GM23338 (cell line): ENCODE results near the gene ARHGEF11. TPM values are rescaled to one million over a fixed set of nuclear protein-coding genes. Genes with fewer than 3 reads are reported as not detected.

Experiments used
- ATAC-seq: fragments of 200-7000 bp; cut with Tn5 transposase; 3 replicates; pipeline ENCODE4 v1.9.1; 2020
- DNase-seq: peaks from one replicate; pipeline ENCODE4 v3.0.0-alpha.2; 2015; ENCODE audit warnings: low spot score
- H2AFZ ChIP-seq: fragments of 200-600 bp; sonication (generic); 2 replicates; pipeline ENCODE4 v1.8.0; 2016; ENCODE audit warnings: antibody characterized with exemption, mild to moderate bottlenecking, moderate library complexity
- H3F3A ChIP-seq: fragments of 200-600 bp; sonication (generic); replicated peaks from 2 replicates; pipeline ENCODE4 v1.8.0; 2017; ENCODE audit warnings: antibody characterized with exemption, mixed run types, low read depth
- H3K27ac ChIP-seq: fragments of 200-600 bp; sonication (generic); 2 replicates; pipeline ENCODE4 v1.6.1; 2016; ENCODE audit warnings: low read depth
- H3K27me3 ChIP-seq: fragments of 200-600 bp; sonication (generic); 2 replicates; pipeline ENCODE4 v1.8.0; 2016; ENCODE audit warnings: mild to moderate bottlenecking, mixed run types, moderate library complexity; ENCODE audit not compliant: insufficient read depth
- H3K36me3 ChIP-seq: fragments of 200-600 bp; sonication (generic); 2 replicates; pipeline ENCODE4 v1.8.0; 2016; ENCODE audit warnings: mild to moderate bottlenecking; ENCODE audit not compliant: insufficient read depth
- H3K4me1 ChIP-seq: fragments of 200-600 bp; sonication (generic); 2 replicates; pipeline ENCODE4 v1.8.0; 2016; ENCODE audit warnings: mild to moderate bottlenecking, moderate library complexity; ENCODE audit not compliant: insufficient read depth
- H3K4me2 ChIP-seq: fragments of 200-600 bp; sonication (generic); 2 replicates; pipeline ENCODE4 v1.7.1; 2017; ENCODE audit warnings: mixed run types
- H3K4me3 ChIP-seq: fragments of 200-600 bp; sonication (generic); 2 replicates; pipeline ENCODE4 v1.6.1; 2016; ENCODE audit warnings: mixed run types
- H3K79me2 ChIP-seq: fragments of 200-600 bp; sonication (generic); replicated peaks from 2 replicates; pipeline ENCODE4 v1.8.0; 2017; ENCODE audit warnings: mild to moderate bottlenecking; ENCODE audit not compliant: insufficient read depth
- H3K9me2 ChIP-seq: fragments of 200-600 bp; sonication (generic); 2 replicates; pipeline ENCODE4 v1.8.0; 2017; ENCODE audit not compliant: insufficient read depth
- H4K20me1 ChIP-seq: fragments of 200-600 bp; sonication (generic); replicated peaks from 2 replicates; pipeline ENCODE4 v1.8.0; 2017; ENCODE audit warnings: mild to moderate bottlenecking; ENCODE audit not compliant: insufficient read depth
- H3K27ac Mint-ChIP-seq: 2 replicates; pipeline ENCODE4 v1.8.0; 2020; ENCODE audit warnings: inconsistent platforms, mild to moderate bottlenecking, moderate library complexity, mixed read lengths
- H3K27me3 Mint-ChIP-seq: 3 replicates; pipeline ENCODE4 v1.8.0; 2022; ENCODE audit warnings: low read depth, mild to moderate bottlenecking, moderate library complexity, mixed read lengths, inconsistent platforms; ENCODE audit not compliant: insufficient read depth, poor library complexity
- H3K36me3 Mint-ChIP-seq: 3 replicates; pipeline ENCODE4 v1.8.0; 2021; ENCODE audit warnings: low read depth, mild to moderate bottlenecking, inconsistent platforms, moderate library complexity, mixed read lengths
- H3K4me1 Mint-ChIP-seq: 3 replicates; pipeline ENCODE4 v1.8.0; 2020; ENCODE audit warnings: mild to moderate bottlenecking, inconsistent platforms, mixed read lengths
- H3K4me3 Mint-ChIP-seq: 3 replicates; pipeline ENCODE4 v1.8.0; 2021; ENCODE audit warnings: moderate library complexity, mild to moderate bottlenecking, inconsistent platforms, mixed read lengths
- H3K9me3 Mint-ChIP-seq: 3 replicates; pipeline ENCODE4 v1.8.0; 2020; ENCODE audit warnings: moderate library complexity, mild to moderate bottlenecking, inconsistent platforms, mixed read lengths
- CREB1 ChIP-seq: fragments of 250-450 bp; sonication (Bioruptor Pico); IDR thresholded peaks from 2 replicates; pipeline ENCODE4 v1.5.0; 2020; ENCODE audit warnings: low read depth, mild to moderate bottlenecking, moderate library complexity
- EZH2 ChIP-seq: fragments of 200-600 bp; sonication (generic); IDR thresholded peaks from one replicate; pipeline ENCODE4 v1.8.0; 2017; ENCODE audit warnings: antibody characterized with exemption, mild to moderate bottlenecking, low read depth; ENCODE audit not compliant: unreplicated experiment
- EZH2phosphoT487 ChIP-seq: fragments of 200-600 bp; sonication (generic); IDR thresholded peaks from one replicate; pipeline ENCODE4 v1.8.1; 2018; ENCODE audit warnings: antibody characterized with exemption; ENCODE audit not compliant: unreplicated experiment
- JUNB ChIP-seq: IDR thresholded peaks from one replicate; pipeline ENCODE4 v1.6.1; 2016; ENCODE audit warnings: antibody characterized with exemption; ENCODE audit not compliant: unreplicated experiment
- POLR2AphosphoS5 ChIP-seq: IDR thresholded peaks from 2 replicates; pipeline ENCODE4 v1.6.1; 2016; ENCODE audit warnings: antibody characterized with exemption, low read depth
- REST ChIP-seq: IDR thresholded peaks from one replicate; pipeline ENCODE4 v1.6.1; 2018; ENCODE audit warnings: antibody characterized with exemption; ENCODE audit not compliant: unreplicated experiment
- polyA plus RNA-seq: library from polyadenylated mRNA; unstranded; fragments of >200 nt; fragmentation: Nextera tagmentation; extraction: Ambion mirVana; gene quantifications from 2 replicates; pipeline ENCODE4 v1.2.1, GENCODE V29; 2016
- total RNA-seq: library from RNA; depleted of rRNA; stranded (reverse); fragments of >200 nt; shearing (Covaris generic); gene quantifications from 2 replicates; pipeline ENCODE4 v1.2.3, GENCODE V29; 2014
- TF ChIP-seq, protein P1 (sequence below), 2 experiments: fragments of 200-600 bp in 1 of 2; sonication (generic) in 1 of 2; conservative IDR thresholded peaks; 2 replicates each; pipeline versions ENCODE4 v1.5.1 to v1.6.1; 2016 to 2017; ENCODE audit warnings: antibody characterized with exemption in 2 of 2, low read depth in 2 of 2, mild to moderate bottlenecking in 2 of 2, moderate library complexity in 1 of 2

The ARHGEF11 gene
- total and polyA plus RNA-seq, 2 experiments from 2014 or later = 12.3 to 33.7 TPM

DNA sequence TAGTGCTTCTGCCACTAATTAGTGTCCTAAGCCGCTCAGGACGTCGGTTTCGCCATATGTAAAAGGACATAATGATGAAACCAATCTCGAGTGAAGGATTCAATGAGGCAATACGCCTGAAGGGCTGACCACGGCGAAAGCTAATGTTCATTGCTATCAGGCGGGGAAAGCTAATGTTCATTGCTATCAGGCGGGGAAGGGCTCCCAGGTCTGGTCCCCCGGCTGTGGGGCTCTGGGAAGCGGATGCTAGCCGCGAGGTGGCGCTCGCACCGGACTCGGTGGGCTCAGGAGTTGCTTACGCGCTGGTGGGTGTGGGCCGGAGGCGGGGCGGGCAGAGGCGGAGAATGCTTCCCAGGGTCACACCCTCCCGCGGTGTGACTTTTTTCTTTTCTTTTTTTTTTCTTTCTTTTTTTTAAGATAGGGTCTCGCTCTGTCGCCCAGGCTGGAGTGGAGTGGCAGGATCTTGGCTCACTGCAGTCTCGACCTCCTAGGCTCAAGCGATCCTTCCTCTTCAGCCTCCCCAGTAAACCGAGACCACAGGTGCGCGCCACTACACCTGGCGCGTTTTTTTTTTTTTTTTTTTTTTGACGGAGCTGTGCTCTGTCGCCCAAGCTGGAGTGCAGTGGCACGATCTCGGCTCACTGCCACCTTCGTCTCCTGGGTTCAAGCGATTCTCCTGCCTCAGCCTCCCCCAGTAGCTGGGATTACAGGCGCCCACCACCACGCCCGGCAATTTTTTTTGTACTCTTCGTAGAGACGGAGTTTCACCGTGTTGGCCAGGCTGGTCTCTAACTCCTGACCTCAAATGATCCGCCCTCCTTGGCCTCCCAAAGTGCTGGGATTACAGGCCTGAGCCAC, 153.1 kb downstream of the ARHGEF11 start:
- Histone ChIP-seq H3K9me2 (no peaks in the 10 kb centered on the region), H3K4me2 (peak overlapping the region; percentile 80), H3K4me1 (peaks cover 5% of the 10 kb centered on the region; the same call in 1 of the 2 replicates), H3K4me3 (peak overlapping the region; percentile 64), H3F3A (no peaks in the 10 kb centered on the region), H4K20me1 (no peaks in the 10 kb centered on the region; the same call in 1 of the 2 replicates), H3K79me2 (no peaks in the 10 kb centered on the region), H2AFZ (peak overlapping the region; percentile 70; the same call in 1 of the 2 replicates), H3K27me3 (peaks cover 68% of the 10 kb centered on the region), H3K27ac (no peak overlapping the region), H3K36me3 (no peaks in the 10 kb centered on the region)
- ATAC-seq (peak; percentile 83), DNase-seq (peak; percentile 95)
- no peak overlapping the region for H3K27ac Mint-ChIP-seq
- TF ChIP-seq POLR2AphosphoS5 = no peak
- peak; percentile 21 for TF ChIP-seq EZH2
- TF ChIP-seq, protein P1, sequence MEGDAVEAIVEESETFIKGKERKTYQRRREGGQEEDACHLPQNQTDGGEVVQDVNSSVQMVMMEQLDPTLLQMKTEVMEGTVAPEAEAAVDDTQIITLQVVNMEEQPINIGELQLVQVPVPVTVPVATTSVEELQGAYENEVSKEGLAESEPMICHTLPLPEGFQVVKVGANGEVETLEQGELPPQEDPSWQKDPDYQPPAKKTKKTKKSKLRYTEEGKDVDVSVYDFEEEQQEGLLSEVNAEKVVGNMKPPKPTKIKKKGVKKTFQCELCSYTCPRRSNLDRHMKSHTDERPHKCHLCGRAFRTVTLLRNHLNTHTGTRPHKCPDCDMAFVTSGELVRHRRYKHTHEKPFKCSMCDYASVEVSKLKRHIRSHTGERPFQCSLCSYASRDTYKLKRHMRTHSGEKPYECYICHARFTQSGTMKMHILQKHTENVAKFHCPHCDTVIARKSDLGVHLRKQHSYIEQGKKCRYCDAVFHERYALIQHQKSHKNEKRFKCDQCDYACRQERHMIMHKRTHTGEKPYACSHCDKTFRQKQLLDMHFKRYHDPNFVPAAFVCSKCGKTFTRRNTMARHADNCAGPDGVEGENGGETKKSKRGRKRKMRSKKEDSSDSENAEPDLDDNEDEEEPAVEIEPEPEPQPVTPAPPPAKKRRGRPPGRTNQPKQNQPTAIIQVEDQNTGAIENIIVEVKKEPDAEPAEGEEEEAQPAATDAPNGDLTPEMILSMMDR (conservative IDR thresholded peaks at IDR 0.05; ENCODE audit: low read depth in 2 of 2) = peak; percentile 81 to 91
- peak; percentile 79 for TF ChIP-seq CREB1 (CRISPR knock-in tag)
- no peak for TF ChIP-seq REST
- no peak for TF ChIP-seq JUNB
- peak overlapping the region; percentile 64 for H3K4me3 Mint-ChIP-seq
- H3K27me3 Mint-ChIP-seq = peaks cover 51% of the 10 kb centered on the region
- peaks cover 28% of the 10 kb centered on the region for H3K4me1 Mint-ChIP-seq
- no peaks in the 10 kb centered on the region; the same call in 2 of the 3 replicates for H3K36me3 Mint-ChIP-seq
- H3K9me3 Mint-ChIP-seq = no peaks in the 10 kb centered on the region

- H2AFZ ChIP-seq = peak overlapping the region; percentile 90; the same call in 1 of the 2 replicates
- H3K27me3 Mint-ChIP-seq = peaks cover 62% of the 10 kb centered on the region
- no peaks in the 10 kb centered on the region for H3K9me2 ChIP-seq
- no peaks in the 10 kb centered on the region for H3K9me3 Mint-ChIP-seq
- no peak overlapping the region for H3K4me3 Mint-ChIP-seq
- no peak overlapping the region for H3K27ac Mint-ChIP-seq
- H3K4me2 ChIP-seq = no peak overlapping the region
- H3F3A ChIP-seq = no peaks in the 10 kb centered on the region
- H3K36me3 ChIP-seq = no peaks in the 10 kb centered on the region
- H3K36me3 Mint-ChIP-seq = no peaks in the 10 kb centered on the region; the same call in 2 of the 3 replicates
- H3K4me1 Mint-ChIP-seq = peaks cover 35% of the 10 kb centered on the region
- DNase-seq (peak; percentile 96), ATAC-seq (peak; percentile 17)
- TF ChIP-seq EZH2phosphoT487 (no peak), REST (no peak), EZH2 (no peak), POLR2AphosphoS5 (0 out of 2 replicates have a peak, but pooled peaks have one; percentile 25)
- TF ChIP-seq, protein P1 (conservative IDR thresholded peaks at IDR 0.05; ENCODE audit: low read depth in 2 of 2) = peak; percentile 89 to 97
- H3K4me1 ChIP-seq = peaks cover 13% of the 10 kb centered on the region; the same call in 1 of the 2 replicates
- no peak overlapping the region for H3K4me3 ChIP-seq
- peaks cover 78% of the 10 kb centered on the region for H3K27me3 ChIP-seq
- H4K20me1 ChIP-seq = no peaks in the 10 kb centered on the region; the same call in 1 of the 2 replicates
- no peak overlapping the region for H3K27ac ChIP-seq
- H3K79me2 ChIP-seq = no peaks in the 10 kb centered on the region
These were observed 155.6 kb downstream of the ARHGEF11 start for GRCh38 chr1:156889802-156890580.
